ENCODE data around the gene YY1AP1. TPM values are rescaled to one million over a fixed set of nuclear protein-coding genes. Genes with fewer than 3 reads are reported as not detected.
A peak's percentile ranks its signal among the peaks of the same experiment; 100 is the strongest.

Gene YY1AP1
- total RNA-seq (10 to 100 TPM; 34.4 to 43.8 TPM), polyA plus RNA-seq (10 to 100 TPM; 13.3 to 18.9 TPM)

GRCh38 chr1:155688324-155689080 is at the start of gene YY1AP1:
YY1AP1 (minus strand) TSS chr1:155688774; CDS start chr1:155680436, 8,338 bp downstream.
- Histone ChIP-seq H3K36me3 (ENCODE audit: control insufficient read depth in 4 of 4, insufficient read depth in 3 of 4, low read depth in 1 of 4, low read length in 3 of 4) (peaks cover 0 to 2% (median 0%) of the 10 kb centered on the region in 4 donors), H3K9me3 (ENCODE audit: control insufficient read depth in 4 of 4, low read length in 3 of 4) (no peaks in the 10 kb centered on the region), H3K9ac (ENCODE audit: low read depth in 1 of 2, low read length in 2 of 2) (peak within 1 kb of the TSS; percentile 86 to 100), H3K4me1 (ENCODE audit: control insufficient read depth in 4 of 4, insufficient read depth in 4 of 4, low read length in 3 of 4) (peaks cover 9 to 17% (median 12%) of the 10 kb centered on the region in 4 donors), H3K4me3 (ENCODE audit: low read depth in 1 of 3, low read length in 3 of 3) (peak within 1 kb of the TSS; percentile 70 to 93 (median 88)), H3K27ac (ENCODE audit: low read depth in 1 of 2, low read length in 2 of 2) (peak within 1 kb of the TSS; percentile 95 to 99), H3K27me3 (ENCODE audit: control insufficient read depth in 4 of 4, insufficient read depth in 4 of 4, low read length in 3 of 4) (no peaks in the 10 kb centered on the region)
- TF ChIP-seq EGR1 (IDR thresholded peaks at IDR 0.05; ENCODE audit: low read depth in 2 of 2): no peak
- TF ChIP-seq RXRA (IDR thresholded peaks at IDR 0.05): no peak
- TF ChIP-seq ATF3 (IDR thresholded peaks at IDR 0.05): no peak
- no peak for TF ChIP-seq FOXA1 (IDR thresholded peaks at IDR 0.05)
- no peak for TF ChIP-seq CTCF (IDR thresholded peaks at IDR 0.05; ENCODE audit: low read depth, low read length, missing input control)
- no peak for TF ChIP-seq REST (IDR thresholded peaks at IDR 0.05)
- TF ChIP-seq RAD21 (IDR thresholded peaks at IDR 0.05): peak in 1 of 2 donors; percentile 5
- TF ChIP-seq TAF1 (conservative IDR thresholded peaks at IDR 0.05): no peak
- TF ChIP-seq JUND (IDR thresholded peaks at IDR 0.05): no peak
- peak; percentile 97 for TF ChIP-seq YY1 (IDR thresholded peaks at IDR 0.05)
- no peak for TF ChIP-seq FOXA2 (IDR thresholded peaks at IDR 0.05)
- TF ChIP-seq ZBTB33 (IDR thresholded peaks at IDR 0.05): no peak
- TF ChIP-seq HNF4A (conservative IDR thresholded peaks at IDR 0.05): no peak
- peak; percentile 53 for TF ChIP-seq SP1 (IDR thresholded peaks at IDR 0.05)
- peak in 1 of 2 donors; percentile 75 for TF ChIP-seq GABPA (IDR thresholded peaks at IDR 0.05 in 1 of 2, conservative IDR thresholded peaks at IDR 0.05 in 1 of 2)
- TF ChIP-seq NR2F2 (IDR thresholded peaks at IDR 0.05): no peak
- TF ChIP-seq MAX (IDR thresholded peaks at IDR 0.05): no peak
- no peak for TF ChIP-seq HNF4G (IDR thresholded peaks at IDR 0.05)
- peak; percentile 93 for DNase-seq (ENCODE audit: low spot score)
- under 1% methylated on average over 81 of the region's 81 CpGs for WGBS

Data from liver (tissue), 9 donors.